Pons (tissue), 1 donor: ENCODE data around the gene CLSTN3.
"Not testable (repeated sequence)": the region's sequence is repeated elsewhere in the genome, so short reads cannot be mapped to it uniquely, and the experiment has no call there.

Source experiments
- DNase-seq: peaks from one replicate; pipeline ENCODE4 v3.0.0-alpha.2; 2016; ENCODE audit warnings: low spot score

The CLSTN3 gene

DNA sequence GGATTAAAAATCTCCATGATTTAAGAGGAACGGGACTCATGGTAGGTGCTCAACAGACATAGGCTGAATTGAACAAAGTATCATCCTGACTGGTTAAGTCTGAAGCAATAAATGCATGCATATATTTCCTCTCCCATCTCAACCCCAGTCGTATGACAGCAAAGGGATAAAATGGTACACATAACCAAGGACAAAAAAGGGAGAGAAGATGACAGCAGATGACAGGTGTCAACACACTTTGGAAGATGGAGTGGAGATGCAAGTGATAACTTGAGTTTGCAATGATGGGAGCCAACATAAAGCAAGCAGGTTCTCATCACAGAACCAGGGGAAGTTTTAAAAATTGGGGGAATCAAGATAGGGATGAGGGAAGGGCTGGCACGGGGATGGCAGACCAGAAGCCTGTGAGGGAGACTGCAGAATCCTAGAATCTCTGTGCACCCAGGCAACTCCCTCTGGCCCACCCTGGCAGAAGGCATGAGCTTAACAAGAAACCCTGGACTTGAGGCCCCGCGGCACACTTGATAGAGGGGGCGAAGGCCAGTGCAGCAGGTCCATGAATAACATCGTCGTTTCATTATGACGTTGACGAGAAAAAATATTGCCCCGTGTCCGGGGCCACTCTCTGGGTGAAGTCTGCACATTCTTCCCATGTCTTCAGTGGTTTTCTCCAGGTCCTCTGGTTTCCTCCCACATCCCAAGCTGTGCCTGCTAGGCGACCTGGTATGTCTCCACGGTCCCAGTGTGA is 26.2 kb upstream of the CLSTN3 start:
- DNase-seq = no peak

DNA sequence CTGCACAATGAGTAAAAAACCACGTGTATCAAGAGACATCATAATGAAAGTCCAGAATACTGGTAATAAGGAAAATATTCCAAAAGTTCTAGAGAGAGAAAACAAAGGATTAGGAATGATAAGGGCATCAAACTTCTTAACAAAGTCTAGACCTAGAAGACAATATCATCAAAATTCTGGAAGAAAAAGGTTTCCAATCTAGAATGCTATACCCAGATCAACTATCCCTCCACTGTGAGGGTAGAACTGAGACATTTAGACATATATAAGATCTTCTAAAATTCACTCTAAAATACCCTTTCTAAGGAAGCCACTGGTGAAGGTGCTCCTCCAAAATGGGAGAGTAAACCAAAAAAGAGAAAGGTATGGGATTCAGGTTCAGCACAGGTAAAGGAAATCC is 24.1 kb upstream of the CLSTN3 start:
- DNase-seq = no peak

DNA sequence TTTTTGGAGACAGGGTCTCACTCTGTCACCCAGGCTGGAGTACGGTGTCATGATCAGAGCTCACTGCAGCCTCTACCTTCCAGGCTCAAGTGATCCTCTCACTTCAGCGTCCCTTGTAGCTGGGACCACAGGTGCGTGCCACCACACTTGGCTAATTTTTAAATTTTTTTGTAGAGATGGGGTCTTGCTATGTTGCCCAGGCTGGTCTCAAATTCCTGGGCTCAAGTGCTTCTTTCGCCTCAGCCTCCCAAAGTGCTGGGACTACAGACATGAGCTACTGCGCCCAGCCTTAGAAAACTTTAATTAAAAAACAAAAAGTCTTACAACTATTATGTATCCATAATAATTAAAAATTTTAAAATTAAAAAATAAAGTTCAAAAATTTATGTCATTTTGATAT is 23.0 kb upstream of the CLSTN3 start:
- not testable (repeated sequence) for DNase-seq

DNA sequence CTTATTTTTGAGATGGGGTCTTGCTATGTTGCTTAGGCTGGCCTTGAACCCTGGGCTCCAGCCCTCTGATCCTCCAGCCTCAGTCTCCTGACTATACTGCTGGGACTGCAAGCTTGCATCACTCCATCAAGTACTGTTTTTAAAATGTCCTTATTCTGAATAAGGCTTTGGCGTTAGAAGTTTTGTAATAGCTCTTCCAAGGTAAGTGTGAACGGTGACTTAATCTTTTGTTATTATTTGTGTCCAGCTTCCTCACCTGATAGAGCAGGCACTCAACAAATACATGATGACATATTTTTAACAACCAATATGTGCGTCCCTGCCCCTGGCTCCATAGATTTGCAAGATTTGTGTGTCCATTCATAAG is 22.6 kb upstream of the CLSTN3 start:
- DNase-seq = no peak

DNA sequence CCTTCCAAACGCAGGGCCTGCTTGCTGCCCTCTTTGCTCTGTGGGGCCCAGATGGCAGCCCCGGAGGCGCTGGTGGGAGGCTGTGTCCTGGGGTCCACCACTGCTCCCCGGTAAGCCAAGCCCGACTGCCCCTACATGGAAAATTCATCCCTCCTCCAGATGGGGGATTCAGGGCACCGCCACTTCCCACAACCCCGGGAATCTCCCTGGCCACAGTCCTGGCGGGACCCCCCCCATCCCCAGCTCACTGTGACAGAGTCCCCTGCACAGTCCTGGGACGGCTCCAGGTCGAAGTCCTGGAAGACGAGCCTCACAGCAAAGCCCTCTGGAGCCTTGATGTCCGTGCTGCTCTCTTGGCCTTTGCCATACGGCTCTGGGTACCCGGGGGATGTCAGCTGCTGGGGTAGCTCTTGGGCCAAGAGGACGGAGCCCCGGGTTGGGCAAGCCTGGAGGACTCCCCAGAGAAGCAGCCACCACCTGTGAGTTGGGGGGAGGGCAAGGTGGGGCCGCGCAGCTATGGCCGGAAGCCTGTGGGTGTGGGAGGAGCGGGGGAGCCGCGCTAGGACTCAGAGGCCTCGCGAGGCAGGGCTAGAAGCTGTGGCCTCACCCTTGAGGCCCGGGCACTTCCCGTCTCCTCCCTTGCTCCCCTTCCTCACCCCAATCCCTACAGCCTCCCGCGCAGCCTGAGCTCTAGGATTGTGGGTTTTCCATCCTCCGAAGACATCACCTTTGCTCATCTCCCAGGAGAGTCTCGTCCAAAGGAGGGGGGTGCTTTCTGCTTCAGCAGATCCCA is 22.0 kb upstream of the CLSTN3 start:
- DNase-seq = no peak

DNA sequence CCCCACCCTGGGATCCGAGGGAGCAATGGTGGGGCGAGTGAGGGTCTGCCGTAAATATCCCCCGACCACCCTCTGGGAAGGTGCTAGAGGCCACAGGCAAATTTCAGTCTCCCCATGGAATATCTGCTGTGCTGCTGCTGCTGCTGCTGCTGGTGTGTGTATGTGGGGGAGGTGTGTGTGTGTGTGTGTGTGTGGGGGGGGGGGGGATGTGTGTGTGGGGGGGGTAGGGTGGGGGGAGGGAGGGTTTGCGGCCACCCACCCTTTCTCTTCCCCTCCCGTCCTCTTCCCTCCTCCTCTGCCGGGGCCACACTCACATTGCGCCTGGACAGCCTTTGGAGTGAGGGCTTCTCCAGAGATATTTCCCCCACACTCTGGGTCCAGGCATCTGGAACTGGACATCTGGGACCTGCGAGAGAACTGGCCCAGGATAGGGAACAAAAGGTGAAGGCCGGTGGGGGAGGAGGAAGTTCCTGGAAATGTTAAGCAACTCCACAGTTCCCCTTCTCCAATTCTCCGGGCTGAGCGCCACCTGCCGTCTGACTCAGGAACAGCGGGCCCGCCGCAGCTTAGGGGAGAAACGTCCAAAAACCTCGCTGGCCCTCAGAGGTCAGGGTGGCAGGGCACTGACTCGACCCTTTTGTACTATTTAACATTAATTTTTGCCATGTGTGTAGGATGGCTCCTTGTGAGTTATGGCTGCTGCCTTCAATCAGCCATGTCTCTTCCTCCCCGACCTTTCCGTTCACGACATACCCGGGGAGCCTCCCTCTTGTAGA is 21.2 kb upstream of the CLSTN3 start, which contains the start of gene C1RL:
Gene C1RL, minus strand, starts transcription at position 419 of the 776 bp plus-strand sequence. Its CDS starts 34 bp downstream, at position 385.
- DNase-seq = peak; percentile 61

DNA sequence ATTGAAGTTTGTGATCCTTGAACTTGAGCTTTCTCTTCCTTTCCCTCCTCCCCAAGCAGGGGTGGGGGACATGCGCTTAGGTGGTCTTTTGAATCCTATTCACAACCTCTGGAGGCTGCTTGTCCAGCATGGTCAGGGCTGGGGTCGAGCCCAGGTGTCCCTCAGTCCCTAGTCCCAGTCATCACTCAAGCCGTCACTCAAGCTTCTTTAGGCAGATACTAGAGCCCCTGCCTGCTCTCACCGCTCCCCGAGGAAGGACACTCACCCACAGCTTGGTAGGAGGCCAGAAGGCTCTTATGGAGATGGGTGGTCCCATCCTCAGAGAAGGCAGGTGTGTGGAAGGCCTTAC is 20.6 kb upstream of the CLSTN3 start:
- no peak for DNase-seq

DNA sequence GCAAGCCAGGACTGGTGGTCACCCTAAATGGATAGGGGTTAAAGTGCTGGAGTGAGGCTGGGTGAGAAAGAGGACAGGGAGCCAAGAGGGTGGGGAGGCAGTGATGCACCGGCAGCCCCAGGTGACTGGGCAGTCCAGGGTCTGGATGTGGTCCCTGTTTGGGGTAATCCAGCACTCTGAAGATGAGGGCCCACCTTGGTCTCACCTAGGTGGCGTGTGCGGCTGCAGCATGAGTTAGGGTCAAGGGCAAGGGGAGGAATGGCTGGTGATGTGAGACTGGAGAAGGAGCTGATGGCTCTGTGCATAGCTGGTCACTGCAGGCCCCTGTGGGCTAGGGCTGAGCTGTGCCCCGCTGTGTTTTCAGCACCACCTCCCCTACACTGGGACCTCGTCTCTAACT is 19.5 kb upstream of the CLSTN3 start:
- DNase-seq = no peak

DNA sequence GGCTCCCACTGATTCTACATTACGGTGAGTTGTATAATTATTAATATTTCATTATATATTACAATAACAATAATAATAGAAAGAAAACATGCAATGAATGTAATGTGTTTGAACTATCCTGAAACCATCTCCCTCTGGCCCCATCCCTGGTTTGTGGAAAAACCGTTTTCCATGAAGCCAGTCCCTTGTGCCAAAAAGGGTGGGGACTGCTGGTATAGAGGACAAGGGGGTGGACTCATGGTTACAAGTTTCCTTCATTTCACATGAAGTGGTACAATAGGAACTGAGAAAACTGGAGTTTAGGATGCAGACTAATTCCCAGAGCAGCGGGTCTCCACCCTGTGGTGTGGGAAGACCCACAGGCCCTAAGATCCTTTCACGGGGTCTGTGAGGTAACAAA is 18.1 kb upstream of the CLSTN3 start:
- DNase-seq = no peak

DNA sequence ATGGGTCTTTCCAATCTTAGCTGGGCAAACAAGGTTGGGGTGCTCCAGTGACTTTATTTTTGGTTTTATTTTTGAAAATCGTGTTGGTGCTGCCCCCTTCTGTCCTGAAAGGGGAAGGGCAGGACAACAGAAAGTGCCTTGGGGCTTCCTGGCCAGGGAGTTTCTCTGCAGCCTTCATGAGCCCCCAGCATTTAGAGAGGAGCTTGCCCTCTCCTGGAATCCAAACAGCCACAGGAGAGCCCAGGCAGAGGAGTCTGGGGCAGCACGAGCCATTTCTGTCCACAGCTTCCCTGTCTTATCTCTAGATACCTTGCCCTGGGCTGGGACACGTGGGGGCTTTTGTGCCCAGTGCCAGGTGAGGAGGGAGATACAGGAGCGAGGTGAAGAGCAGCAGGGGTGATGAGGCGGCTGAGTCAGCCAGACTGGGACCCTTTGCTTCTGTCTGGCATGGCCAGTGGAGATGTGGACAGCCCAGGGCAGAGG is 16.7 kb upstream of the CLSTN3 start:
- DNase-seq = no peak

DNA sequence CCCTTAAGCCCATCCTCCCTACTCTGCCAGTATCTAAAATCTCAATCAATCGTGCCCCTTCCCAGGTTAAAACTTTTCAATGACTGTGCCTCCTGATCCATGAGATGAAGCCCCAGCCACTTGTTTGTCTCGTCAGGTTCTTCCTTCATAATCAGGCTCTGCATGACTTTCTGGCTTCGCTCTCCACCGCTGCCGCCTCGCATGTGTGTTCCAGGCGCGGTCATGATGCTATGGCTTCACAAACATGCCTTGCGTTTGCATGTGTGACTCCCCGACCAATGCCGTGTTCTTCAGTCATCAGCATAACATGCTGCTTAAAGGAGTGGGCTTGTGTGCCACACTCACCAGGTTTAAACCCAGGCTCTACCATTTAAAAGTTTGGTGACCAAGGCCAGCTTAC is 16.2 kb upstream of the CLSTN3 start:
- DNase-seq = no peak

DNA sequence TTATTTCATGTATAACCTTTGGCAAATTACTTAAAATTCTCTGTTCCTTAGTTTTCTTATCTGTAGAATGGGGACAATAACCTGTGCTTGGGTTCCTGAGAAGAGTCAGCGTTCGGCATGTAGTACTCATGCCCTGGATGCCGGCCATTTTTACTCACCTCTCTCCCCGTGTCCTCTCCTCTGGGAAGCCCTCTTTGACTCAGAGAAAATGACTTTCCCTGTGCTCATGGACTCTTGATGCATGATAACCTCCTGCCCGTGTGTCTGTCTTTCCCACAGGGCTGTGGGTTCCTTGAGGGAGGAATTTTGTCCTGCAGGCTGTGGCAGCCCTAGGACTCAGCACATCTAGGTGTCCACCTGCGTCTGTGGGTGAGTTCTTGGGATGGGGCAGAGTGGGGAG is 15.3 kb upstream of the CLSTN3 start:
- DNase-seq = no peak

DNA sequence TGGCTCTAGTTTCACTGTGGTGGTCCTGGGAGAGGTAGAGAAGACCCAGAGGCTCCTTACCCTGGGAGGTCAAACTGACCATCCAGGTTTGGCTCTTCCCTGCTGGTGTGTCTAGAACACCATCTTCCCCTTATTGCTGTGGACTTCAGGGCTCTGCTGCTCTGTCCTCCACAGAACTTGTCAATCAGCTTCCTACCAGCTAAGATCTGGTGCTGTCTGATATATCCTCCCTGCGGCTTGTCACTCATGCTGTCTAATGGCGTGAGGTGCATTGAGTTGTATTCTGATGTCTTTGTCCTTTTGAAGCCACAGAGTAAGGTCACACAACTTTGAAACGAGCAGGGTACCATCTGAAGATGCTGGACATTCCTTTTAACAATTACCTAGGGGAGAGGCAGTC is 14.0 kb upstream of the CLSTN3 start:
- DNase-seq = no peak

DNA sequence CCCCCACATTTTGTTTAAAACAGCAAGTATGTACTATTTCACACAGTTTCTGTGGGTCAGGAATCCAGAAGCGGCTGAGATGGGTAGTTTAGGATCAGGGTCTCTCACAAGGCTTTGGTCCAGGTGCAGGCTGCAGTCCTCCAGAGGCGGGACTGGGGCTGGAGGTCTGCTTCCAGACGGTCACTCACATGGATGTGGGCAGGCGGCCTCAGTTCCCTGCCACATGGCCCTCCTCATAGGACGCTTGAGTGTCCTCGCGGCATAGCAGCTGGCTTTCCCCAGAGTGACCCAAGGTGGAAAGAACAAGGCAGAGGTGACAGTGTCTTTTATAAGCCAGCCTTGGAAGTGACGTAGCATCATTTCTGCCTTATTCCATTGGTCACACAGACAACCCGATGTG is 13.3 kb upstream of the CLSTN3 start:
- no peak for DNase-seq

DNA sequence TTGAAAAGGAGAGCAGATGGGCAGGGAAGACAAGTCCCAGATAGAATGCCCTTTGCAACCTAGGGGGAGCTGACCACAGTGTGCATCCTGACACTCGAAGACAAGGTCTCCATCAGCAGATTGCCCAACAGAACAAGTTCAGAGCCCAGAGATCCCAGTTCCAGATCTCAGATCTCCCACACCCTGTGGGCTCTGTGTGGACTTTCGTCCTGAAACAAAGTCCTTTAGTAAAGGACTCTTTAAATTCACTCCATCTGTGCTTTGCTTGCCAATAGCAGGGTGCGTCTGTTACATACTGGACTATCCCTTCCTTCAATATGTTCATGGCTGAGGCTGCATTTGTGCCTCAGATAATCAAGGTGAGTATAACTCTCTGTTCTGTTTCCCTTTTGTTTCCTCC is 12.5 kb upstream of the CLSTN3 start:
- DNase-seq = no peak

DNA sequence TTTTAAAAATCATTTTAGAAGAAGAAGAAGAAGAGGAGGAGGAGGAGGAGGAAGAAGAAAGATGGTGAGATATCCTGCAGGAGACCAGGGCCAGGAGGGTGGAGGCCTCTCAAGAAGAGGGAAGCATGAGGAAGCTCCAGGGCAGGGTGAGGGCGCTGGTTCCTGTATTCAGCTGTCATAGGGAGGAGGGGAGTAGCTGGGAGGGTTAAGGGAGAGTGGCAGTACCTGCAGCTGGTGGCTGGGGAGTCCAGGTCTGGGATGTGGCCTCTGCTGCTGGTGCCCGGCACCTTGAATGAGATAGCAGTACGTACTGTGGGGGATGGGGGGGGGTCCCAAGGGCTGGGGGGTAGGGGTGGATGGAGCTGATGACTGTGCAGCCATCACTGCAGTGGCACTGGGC is 11.3 kb upstream of the CLSTN3 start:
- DNase-seq = no peak

DNA sequence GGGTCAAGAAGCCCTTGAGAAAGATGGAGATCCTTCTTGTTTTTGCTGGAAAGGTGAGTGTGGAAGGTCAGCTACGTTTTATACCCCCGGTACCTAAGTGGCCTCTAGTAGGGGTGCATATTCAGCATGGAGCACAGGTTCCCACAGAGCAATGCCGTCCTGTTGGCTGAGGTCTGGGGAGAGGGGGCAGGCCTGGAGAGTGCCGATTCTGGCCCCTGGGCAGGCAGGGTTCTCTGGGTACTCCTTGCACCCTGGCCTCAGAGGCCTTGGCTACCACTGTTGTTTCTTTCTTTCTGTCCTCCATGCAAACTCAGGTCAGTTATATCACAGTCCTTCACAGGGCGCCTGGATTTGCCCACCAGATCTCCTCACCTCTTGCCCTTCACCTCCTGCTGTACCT is 10.0 kb upstream of the CLSTN3 start:
- DNase-seq = no peak

DNA sequence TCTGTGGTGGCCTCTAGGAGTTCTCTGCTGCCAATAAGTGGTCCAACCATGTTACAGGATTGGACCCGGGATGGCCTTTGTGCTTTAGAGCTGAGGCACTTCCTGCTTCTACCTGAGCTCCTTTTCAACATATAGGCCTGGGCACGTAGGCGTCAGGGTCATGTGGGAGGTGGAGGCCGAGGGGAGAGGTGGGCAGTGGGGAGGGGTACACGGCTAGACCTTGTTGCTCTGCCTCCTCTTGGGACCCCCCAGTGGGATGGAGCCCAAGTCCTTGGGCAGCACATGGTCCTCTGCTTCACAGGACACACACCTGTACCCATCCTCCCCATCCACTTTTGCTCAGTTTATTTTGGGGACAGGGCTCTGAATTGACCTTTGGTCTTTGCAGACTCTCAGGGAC is 8.8 kb upstream of the CLSTN3 start:
- no peak for DNase-seq

DNA sequence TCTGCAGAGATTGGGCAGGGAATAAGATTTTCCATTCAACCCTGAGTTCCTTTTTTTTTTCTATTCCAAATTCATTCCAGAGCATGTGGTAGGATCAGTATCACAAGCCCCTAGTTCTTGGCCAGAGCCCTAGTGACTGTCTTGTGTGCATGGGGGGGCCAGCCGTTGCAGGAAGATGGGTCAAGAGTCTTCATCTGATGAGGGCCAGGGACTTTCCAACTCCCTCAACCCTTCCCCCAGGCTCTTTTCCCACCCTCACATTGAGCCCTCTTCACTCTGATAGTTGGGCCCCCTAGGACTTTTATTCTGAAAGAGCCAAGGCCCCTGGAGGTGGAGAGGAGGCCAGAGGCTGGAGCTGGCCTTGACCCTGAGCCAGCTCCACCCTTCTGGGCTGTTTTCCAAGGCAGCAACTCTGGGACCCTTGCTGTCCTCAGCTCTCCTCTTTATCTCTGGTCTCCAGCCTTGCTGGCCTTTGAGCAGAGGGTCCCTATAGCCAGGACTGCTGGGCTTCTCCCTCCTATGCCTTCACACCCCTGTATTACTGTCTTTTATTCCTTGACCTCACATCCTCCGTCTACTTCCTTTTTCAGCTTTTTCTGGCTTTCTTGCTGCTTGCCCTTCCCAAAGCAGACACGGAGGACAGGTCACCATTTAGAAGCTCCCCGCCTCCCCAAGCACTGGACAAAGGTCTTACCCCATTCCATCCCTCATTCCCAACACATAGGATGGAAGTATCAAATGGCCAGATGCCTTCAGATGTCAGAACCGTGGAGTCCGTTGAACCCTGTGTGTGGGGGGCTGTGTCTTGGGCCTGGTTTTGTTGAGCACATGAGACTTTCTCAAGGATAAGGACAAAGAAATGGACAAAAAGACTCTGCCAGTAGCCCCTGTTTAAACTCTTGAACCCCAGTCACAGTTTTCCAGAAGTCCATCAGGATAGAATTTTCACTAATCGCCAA is 7.1 kb upstream of the CLSTN3 start:
- DNase-seq = no peak

DNA sequence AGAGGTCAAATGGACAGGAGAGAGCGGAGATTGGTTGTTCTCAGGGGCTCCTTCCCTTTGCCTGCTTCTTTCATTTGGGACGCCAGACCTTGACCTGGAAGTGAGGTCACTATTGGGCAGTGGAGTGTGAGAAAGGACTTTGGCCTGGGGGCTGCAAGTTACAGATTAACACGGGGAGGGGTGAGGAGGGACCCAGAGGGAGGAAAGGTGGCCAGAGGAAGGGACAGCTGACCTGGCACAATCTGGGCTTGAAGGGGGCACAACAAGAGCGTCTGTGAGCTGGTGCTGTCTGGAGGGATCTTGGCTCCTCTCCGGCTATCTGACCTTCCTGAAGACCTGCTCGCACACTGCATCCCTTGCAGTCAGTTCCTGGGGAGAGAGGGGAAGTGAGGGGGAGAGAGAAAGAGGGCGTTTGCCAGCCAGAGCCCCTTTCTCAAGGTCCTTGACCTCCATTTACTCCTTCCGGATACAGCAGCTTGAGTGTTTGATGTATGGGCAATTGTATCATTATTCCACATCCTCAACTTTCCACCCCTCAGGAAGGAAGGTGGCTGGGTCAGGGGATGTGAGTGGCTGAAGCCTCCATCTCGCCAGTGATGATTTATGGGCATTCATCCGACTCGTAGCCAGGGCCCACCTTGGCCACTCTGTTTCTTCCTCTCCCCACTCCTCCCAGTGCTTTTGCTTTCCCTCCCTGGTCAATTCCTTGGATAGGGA is 6.2 kb upstream of the CLSTN3 start:
- no peak for DNase-seq

DNA sequence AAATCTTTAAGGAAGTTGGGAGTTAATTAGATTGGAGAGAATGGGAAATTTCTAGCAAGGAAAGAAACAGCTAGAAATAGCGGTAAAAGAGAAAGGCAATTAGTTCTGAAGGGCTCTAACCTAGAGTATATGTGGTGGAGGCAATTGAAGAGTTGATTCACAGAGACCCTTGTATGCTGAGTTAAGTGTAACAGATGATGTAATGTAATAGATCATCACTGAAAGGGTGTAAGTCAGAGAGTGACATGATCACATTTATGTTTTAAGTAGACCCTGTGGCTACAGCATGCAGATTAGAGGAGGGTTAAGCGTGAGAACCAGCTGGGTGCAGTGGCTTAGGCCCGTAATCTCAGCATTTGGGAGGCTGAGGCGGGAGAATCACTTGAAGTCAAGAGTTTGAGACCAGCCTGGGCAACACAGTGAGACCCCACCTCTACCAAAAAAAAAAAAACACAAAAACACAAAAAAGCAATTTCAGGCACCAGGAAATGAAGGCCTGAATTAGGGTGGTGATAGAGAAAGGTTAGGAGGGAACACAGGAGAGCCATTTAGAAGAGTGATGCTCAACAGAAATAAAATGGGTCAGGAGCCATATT is 4.4 kb upstream of the CLSTN3 start:
- no peak for DNase-seq
